Measurements from ENCODE around the gene AHCYL1.

The AHCYL1 gene

DNA sequence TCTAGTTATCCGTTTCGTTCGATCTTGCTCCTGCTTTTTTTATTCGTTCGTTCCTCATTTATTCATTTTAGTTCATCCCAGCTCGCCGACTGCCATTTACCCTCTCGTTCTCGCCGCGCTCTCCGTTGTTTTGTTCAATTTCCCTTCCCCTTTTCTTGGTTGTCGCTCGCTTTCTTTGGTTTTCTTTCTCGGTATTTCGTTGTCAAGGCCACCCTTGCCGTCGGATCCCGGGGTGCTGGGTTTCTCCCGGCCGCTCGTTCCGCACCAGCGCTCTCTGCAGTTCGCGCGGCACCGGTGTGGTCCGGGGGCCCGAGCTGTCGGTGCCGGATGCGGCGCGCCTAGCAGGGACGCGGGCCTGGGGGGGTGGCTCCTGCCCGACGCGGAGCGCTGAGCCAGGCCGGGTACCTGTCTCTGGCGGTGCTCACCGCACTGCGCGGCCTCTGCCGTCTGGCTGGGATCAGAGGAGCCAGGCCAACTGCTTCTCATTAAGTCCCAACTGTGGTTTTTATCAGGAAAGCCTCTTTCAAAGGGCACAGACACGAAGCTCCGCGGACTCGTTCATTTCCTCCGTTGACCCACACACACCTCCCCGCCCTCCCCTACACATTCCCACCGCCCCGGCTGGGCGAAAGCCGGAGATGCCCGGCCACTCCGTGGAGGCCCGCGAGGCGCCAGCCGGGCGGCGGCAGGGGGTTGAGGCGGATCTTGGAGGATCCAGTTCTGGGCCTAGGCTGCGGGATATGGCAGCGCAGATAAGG is 84.3 kb downstream of the AHCYL1 start:
- intact Hi-C loops (cut with DNase I; ENCODE audit: low total_unique reads), result no loop called here
- peaks cover 0 to 9% (median 3%) of the 10 kb centered on the region in 3 donors for H3K9me3 ChIP-seq
- no peak for DNase-seq
- no peak overlapping the region for H3K27ac ChIP-seq
- H3K4me3 ChIP-seq, result no peak overlapping the region
- no peaks in the 10 kb centered on the region for H3K36me3 ChIP-seq
- H3K4me1 ChIP-seq, result peaks cover 0 to 19% (median 7%) of the 10 kb centered on the region in 4 donors
- TF ChIP-seq, protein P1, sequence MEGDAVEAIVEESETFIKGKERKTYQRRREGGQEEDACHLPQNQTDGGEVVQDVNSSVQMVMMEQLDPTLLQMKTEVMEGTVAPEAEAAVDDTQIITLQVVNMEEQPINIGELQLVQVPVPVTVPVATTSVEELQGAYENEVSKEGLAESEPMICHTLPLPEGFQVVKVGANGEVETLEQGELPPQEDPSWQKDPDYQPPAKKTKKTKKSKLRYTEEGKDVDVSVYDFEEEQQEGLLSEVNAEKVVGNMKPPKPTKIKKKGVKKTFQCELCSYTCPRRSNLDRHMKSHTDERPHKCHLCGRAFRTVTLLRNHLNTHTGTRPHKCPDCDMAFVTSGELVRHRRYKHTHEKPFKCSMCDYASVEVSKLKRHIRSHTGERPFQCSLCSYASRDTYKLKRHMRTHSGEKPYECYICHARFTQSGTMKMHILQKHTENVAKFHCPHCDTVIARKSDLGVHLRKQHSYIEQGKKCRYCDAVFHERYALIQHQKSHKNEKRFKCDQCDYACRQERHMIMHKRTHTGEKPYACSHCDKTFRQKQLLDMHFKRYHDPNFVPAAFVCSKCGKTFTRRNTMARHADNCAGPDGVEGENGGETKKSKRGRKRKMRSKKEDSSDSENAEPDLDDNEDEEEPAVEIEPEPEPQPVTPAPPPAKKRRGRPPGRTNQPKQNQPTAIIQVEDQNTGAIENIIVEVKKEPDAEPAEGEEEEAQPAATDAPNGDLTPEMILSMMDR (IDR thresholded peaks at IDR 0.05), result no peak
- H3K27me3 ChIP-seq, result peaks cover 0 to 57% of the 10 kb centered on the region in 2 donors

DNA sequence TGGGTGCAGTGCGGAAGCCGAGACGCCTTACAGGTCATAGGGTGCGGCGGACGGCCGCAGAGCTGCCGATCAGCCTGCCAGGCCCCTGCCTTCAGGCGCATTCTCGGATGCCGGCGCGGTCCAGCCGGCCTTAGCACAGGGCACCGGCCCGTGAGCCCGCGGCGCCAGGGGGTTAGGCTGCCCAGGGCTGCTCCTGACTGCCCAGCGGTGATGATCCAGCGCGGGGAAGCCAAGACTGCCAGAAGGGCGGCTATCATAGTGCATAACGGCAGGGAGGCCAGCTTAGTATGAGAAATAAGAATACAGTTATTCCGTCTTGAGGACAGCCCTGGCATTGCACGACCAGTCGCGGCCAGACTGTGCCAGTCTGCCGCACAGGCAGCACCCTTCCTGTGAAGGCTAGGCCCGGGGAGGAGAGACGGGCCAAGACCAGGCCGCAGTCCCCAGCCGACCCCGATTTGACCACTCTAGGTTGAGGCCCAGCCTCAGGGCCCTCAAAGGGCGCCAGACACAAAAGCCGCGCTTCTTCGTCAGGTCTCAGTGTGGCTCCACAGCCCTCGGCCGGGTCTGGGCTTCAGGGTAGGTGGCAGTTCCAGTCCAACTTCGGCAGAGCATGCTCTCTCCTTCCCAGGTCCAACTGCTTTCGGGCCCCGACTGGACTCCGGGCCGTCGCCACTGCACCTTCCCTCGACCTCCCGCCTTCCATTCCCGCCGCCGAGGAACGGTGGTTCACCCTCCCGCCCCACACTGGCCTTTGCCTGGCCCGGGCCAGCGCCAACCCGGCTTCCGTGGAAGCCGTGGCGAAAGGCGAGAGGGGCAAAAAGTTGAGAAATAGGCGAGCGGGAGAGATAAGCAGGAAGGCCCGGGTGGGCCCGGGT is 85.1 kb downstream of the AHCYL1 start:
- peaks cover 0 to 19% (median 7%) of the 10 kb centered on the region in 4 donors for H3K4me1 ChIP-seq
- TF ChIP-seq, protein P1 (IDR thresholded peaks at IDR 0.05), result no peak
- H3K36me3 ChIP-seq, result no peaks in the 10 kb centered on the region
- intact Hi-C loops (cut with DNase I; ENCODE audit: low total_unique reads), result no loop called here
- H3K9me3 ChIP-seq, result peaks cover 0 to 9% (median 3%) of the 10 kb centered on the region in 3 donors
- H3K27me3 ChIP-seq, result peaks cover 0 to 57% of the 10 kb centered on the region in 2 donors
- DNase-seq, result no peak
- H3K27ac ChIP-seq, result no peak overlapping the region
- no peak overlapping the region for H3K4me3 ChIP-seq

DNA sequence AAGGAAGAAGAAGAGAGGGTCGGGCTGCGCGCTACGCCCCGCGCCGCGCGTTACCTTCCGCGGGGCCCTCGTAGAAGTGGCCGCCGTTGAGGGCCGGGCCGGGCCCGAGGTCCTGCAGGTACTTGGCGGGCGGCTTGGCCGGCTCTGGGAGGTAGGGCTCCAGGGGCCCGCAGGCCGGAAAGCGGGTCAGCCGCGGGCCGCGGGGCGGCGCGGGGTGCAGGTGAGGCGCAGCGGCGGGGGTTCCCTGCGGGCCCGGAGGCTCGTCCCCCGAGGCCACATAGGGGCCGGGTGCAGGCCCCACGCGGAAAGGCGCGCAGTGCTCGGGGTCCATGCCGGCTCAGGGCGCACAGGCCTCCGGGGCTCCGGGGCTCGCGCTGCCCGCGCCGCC is 85.7 kb downstream of the AHCYL1 start:
- Histone ChIP-seq H3K27ac (no peak overlapping the region), H3K27me3 (peaks cover 0 to 57% of the 10 kb centered on the region in 2 donors), H3K9me3 (peaks cover 0 to 9% (median 3%) of the 10 kb centered on the region in 3 donors), H3K4me3 (no peak overlapping the region), H3K36me3 (no peaks in the 10 kb centered on the region), H3K4me1 (peaks cover 0 to 19% (median 7%) of the 10 kb centered on the region in 4 donors)
- intact Hi-C loops (cut with DNase I; ENCODE audit: low total_unique reads), result no loop called here
- no peak for DNase-seq
- TF ChIP-seq, protein P1 (IDR thresholded peaks at IDR 0.05), result no peak

DNA sequence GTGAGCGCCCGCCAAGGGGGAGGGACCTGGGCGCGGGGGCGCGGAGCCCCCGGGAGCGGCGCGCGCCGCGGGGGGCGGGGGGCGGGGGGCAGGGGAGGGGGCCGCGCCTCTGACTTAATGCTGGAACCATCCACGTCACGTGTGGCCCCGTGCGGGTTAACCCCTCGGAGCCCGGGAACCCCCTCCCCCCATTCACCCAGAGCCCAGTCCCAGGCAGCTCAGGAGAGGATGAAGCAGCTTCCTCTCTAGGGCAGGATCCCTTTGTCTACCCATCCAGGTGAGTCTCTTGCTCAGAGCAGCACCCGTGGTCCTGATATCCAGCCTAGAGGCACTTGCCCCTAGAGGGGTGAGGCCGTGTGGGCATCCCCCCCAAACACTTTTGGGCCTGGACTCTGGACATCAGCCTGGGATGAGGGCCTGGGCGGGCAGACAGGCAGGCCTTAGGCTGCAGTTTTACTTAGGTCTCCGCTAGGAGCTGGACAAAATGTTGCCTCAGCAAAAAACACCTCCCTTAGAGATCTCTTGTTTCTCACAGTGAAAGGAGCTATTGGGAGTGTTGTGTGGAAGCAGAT is 86.2 kb downstream of the AHCYL1 start, which contains the start of gene ALX3:
Gene ALX3, minus strand, starts transcription at position 2 of the 572 bp plus-strand sequence. CDS start 60 bp downstream, outside the sequence.
- Histone ChIP-seq H3K4me3 (no peak within 1 kb of the TSS), H3K9me3 (peaks cover 0 to 9% (median 3%) of the 10 kb centered on the region in 3 donors), H3K27ac (no peak within 1 kb of the TSS), H3K27me3 (peaks cover 0 to 57% of the 10 kb centered on the region in 2 donors), H3K36me3 (no peaks in the 10 kb centered on the region), H3K4me1 (peaks cover 0 to 19% (median 7%) of the 10 kb centered on the region in 4 donors)
- intact Hi-C loops (cut with DNase I; ENCODE audit: low total_unique reads), result no loop called here
- no peak for DNase-seq
- TF ChIP-seq, protein P1 (IDR thresholded peaks at IDR 0.05), result no peak
